B cell (primary cell): ENCODE results near the gene UBE2D1. TPM values are rescaled to one million over a fixed set of nuclear protein-coding genes. Genes with fewer than 3 reads are reported as not detected.

Experiments
- ATAC-seq: fragments of 200-7000 bp; cut with Tn5 transposase; one replicate; pipeline ENCODE4 v1.10.0; 2021; ENCODE audit warnings: low read depth, mild to moderate bottlenecking, moderate number of reproducible peaks, moderate library complexity
- CTCF ChIA-PET: fragments of 350-600 bp; sonication (Branson Sonifier 250); formaldehyde crosslinking; loops from one replicate; lab custom pipeline; 2021; ENCODE audit warnings: antibody characterized with exemption, inconsistent platforms; lab: Charles Lee
- POLR2A ChIA-PET: fragments of 350-600 bp; sonication (Branson Sonifier 250); formaldehyde crosslinking; loops from one replicate; lab custom pipeline; 2021; ENCODE audit warnings: antibody characterized with exemption; lab: Charles Lee
- DNase-seq: peaks from one replicate; pipeline ENCODE4 v3.0.0; 2013
- H2AFZ ChIP-seq: 2 replicates; pipeline ENCODE4 v1.6.1; 2012; ENCODE audit warnings: mild to moderate bottlenecking, low read depth, low read length; ENCODE audit not compliant: insufficient read depth, poor library complexity, severe bottlenecking
- H3K27ac ChIP-seq, 2 donors: 1 replicate in 1 of 2; 2 replicates in 1 of 2; pipeline ENCODE4 v1.5.1; 2012 to 2013; ENCODE audit warnings: low read length in 2 of 2, mild to moderate bottlenecking in 2 of 2, moderate library complexity in 1 of 2
- H3K27me3 ChIP-seq, 4 experiments: fragments of 200-600 bp in 1 of 4; sonication (generic) in 1 of 4; replicated peaks in 1 of 4; 1 replicate in 2 of 4; 2 replicates in 2 of 4; pipeline versions ENCODE4 v1.6.1 to v1.7.0; 2013 to 2016; ENCODE audit warnings: low read length in 3 of 4, mild to moderate bottlenecking in 2 of 4, mixed read lengths in 1 of 4, moderate library complexity in 1 of 4; ENCODE audit not compliant: insufficient read depth in 4 of 4, control insufficient read depth in 3 of 4; ENCODE audit errors: control extremely low read depth in 1 of 4
- H3K36me3 ChIP-seq, 2 experiments: replicated peaks in 1 of 2; 1 replicate in 1 of 2; 2 replicates in 1 of 2; pipeline versions ENCODE4 v1.6.1 to v1.7.1; 2013; ENCODE audit warnings: low read length in 1 of 2; ENCODE audit not compliant: insufficient read depth in 2 of 2, control insufficient read depth in 1 of 2; ENCODE audit errors: control extremely low read depth in 1 of 2, extremely low read depth in 1 of 2
- H3K4me1 ChIP-seq, 2 donors: fragments of 200-600 bp in 1 of 2; sonication (generic) in 1 of 2; 1 replicate in 1 of 2; 2 replicates in 1 of 2; pipeline versions ENCODE4 v1.5.1 to v1.6.1; 2013 to 2017; ENCODE audit warnings: low read length in 2 of 2; ENCODE audit not compliant: control insufficient read depth in 2 of 2, insufficient read depth in 2 of 2
- H3K4me2 ChIP-seq: replicated peaks from 2 replicates; pipeline ENCODE3; 2012; ENCODE audit warnings: mild to moderate bottlenecking, low read depth, low read length; ENCODE audit not compliant: poor library complexity, severe bottlenecking
- H3K4me3 ChIP-seq, 5 experiments: fragments of 200-600 bp in 1 of 5; sonication (generic) in 1 of 5; 1 replicate in 3 of 5; 2 replicates in 2 of 5; pipeline versions ENCODE4 v1.5.1 to v1.7.0; 2011 to 2016; ENCODE audit warnings: low read length in 4 of 5, mild to moderate bottlenecking in 4 of 5, low read depth in 2 of 5, control low read depth in 1 of 5, moderate library complexity in 1 of 5; ENCODE audit not compliant: insufficient read depth in 1 of 5; ENCODE audit errors: control extremely low read depth in 1 of 5, extremely low read depth in 1 of 5
- H3K79me2 ChIP-seq: fragments of 200-600 bp; sonication (generic); one replicate; pipeline ENCODE4 v1.6.0; 2016; ENCODE audit warnings: low read length; ENCODE audit not compliant: control insufficient read depth, insufficient read depth
- H3K9ac ChIP-seq: fragments of 200-600 bp; sonication (generic); 2 replicates; pipeline ENCODE4 v1.6.1; 2017; ENCODE audit warnings: mild to moderate bottlenecking, low read length, moderate library complexity
- H3K9me3 ChIP-seq, 3 donors: one replicate each; pipeline versions ENCODE4 v1.6.1 to v1.7.1; 2013; ENCODE audit warnings: low read length in 2 of 3; ENCODE audit not compliant: control insufficient read depth in 2 of 3, insufficient read depth in 1 of 3; ENCODE audit errors: control extremely low read depth in 1 of 3
- H4K20me1 ChIP-seq: 2 replicates; pipeline ENCODE4 v1.6.0; 2012; ENCODE audit warnings: mild to moderate bottlenecking, low read length; ENCODE audit not compliant: insufficient read depth, control insufficient read depth, poor library complexity, severe bottlenecking
- H3K27ac Mint-ChIP-seq: one replicate; pipeline ENCODE4 v1.8.0; 2021; ENCODE audit warnings: mixed read lengths
- H3K27me3 Mint-ChIP-seq: one replicate; pipeline ENCODE4 v1.8.0; 2021; ENCODE audit warnings: mixed read lengths
- H3K4me1 Mint-ChIP-seq: one replicate; pipeline ENCODE4 v1.8.0; 2021; ENCODE audit warnings: mixed read lengths
- H3K4me3 Mint-ChIP-seq: one replicate; pipeline ENCODE4 v1.8.0; 2021; ENCODE audit warnings: mixed read lengths
- H3K9me3 Mint-ChIP-seq: one replicate; pipeline ENCODE4 v1.8.0; 2022; ENCODE audit warnings: mixed read lengths; ENCODE audit not compliant: insufficient read depth
- EZH2 ChIP-seq: IDR thresholded peaks from 2 replicates; pipeline ENCODE4 v1.6.1; 2012; ENCODE audit warnings: borderline replicate concordance, low read depth, mild to moderate bottlenecking, moderate library complexity, low read length; ENCODE audit not compliant: insufficient read depth, poor library complexity, severe bottlenecking
- WGBS: methylation state at CpG from one replicate; pipeline ENCODE4 v1.1.5; 2013; ENCODE audit warnings: missing lambda C conversion rate; ENCODE audit not compliant: insufficient coverage; 5-methylcytosine and 5-hydroxymethylcytosine counted together
- intact Hi-C: fragments of 100-400 bp; cut with micrococcal nuclease; formaldehyde crosslinking; loops from one replicate; pipeline ENCODE4 v1.10.0; 2022
- polyA plus RNA-seq: library from polyadenylated mRNA; depleted of rRNA; stranded (reverse); fragments of >200 nt; gene quantifications from 2 replicates; pipeline ENCODE4 v1.2.3, GENCODE V29; 2012
- total RNA-seq, 2 donors: library from RNA; stranded (reverse); fragments of 120-200 nt in 1 of 2; gene quantifications; 1 replicate in 1 of 2; 2 replicates in 1 of 2; pipeline versions ENCODE4 v1.2.3 to v1.2.4, GENCODE V29; 2013 to 2022
- TF ChIP-seq, protein P1 (sequence below): fragments of 200-600 bp; IDR thresholded peaks from one replicate; pipeline ENCODE4 v1.8.0; 2022; ENCODE audit warnings: antibody characterized with exemption, mild to moderate bottlenecking

UBE2D1 gene
- total and polyA plus RNA-seq, 2 donors (not counting 1 experiment from before 2014, with no cell fraction given) = 8.5 to 12.6 TPM

DNA sequence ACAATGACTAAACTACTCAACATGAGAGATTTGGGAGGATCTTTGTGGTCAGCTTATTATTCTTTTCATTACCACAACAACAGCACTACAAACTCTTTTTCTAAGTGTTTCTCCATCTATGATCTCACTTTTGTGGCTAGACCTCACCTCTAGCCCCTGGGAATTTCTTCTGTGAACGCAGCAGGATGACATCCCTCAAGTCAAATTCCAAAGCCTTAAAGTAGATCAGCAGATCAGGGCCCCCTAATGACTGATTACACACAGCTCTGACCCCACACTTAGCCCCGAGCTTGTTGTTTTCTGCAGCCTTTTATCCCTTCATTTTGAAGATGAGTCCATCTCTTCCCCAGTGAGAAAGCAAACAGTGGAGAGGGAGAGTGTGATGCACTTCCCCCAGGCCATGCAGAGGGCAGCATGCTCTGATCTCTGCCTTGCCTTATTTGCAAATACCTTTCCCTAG is 77.7 kb downstream of the UBE2D1 start:
- Histone ChIP-seq H3K9ac (no peak overlapping the region), H3K4me1 (no peaks in the 10 kb centered on the region), H3K9me3 (no peaks in the 10 kb centered on the region), H3K4me2 (no peak overlapping the region), H2AFZ (no peak overlapping the region), H3K27ac (no peak overlapping the region), H4K20me1 (no peaks in the 10 kb centered on the region), H3K36me3 (no peaks in the 10 kb centered on the region), H3K27me3 (peaks cover 0 to 6% (median 2%) of the 10 kb centered on the region in 4 experiments), H3K79me2 (no peaks in the 10 kb centered on the region), H3K4me3 (no peak overlapping the region)
- Mint-ChIP-seq H3K9me3 (no peaks in the 10 kb centered on the region), H3K4me1 (no peaks in the 10 kb centered on the region), H3K27me3 (peaks cover 14% of the 10 kb centered on the region), H3K27ac (no peak overlapping the region), H3K4me3 (no peak overlapping the region)
- ATAC-seq (no peak), DNase-seq (no peak)
- ChIA-PET CTCF (no interaction called here), POLR2A (no interaction called here)
- TF ChIP-seq EZH2 = no peak
- TF ChIP-seq, protein P1, sequence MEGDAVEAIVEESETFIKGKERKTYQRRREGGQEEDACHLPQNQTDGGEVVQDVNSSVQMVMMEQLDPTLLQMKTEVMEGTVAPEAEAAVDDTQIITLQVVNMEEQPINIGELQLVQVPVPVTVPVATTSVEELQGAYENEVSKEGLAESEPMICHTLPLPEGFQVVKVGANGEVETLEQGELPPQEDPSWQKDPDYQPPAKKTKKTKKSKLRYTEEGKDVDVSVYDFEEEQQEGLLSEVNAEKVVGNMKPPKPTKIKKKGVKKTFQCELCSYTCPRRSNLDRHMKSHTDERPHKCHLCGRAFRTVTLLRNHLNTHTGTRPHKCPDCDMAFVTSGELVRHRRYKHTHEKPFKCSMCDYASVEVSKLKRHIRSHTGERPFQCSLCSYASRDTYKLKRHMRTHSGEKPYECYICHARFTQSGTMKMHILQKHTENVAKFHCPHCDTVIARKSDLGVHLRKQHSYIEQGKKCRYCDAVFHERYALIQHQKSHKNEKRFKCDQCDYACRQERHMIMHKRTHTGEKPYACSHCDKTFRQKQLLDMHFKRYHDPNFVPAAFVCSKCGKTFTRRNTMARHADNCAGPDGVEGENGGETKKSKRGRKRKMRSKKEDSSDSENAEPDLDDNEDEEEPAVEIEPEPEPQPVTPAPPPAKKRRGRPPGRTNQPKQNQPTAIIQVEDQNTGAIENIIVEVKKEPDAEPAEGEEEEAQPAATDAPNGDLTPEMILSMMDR = no peak
- intact Hi-C loops = no loop called here
- 67% methylated on average over 1 of the region's 2 CpGs for WGBS

DNA sequence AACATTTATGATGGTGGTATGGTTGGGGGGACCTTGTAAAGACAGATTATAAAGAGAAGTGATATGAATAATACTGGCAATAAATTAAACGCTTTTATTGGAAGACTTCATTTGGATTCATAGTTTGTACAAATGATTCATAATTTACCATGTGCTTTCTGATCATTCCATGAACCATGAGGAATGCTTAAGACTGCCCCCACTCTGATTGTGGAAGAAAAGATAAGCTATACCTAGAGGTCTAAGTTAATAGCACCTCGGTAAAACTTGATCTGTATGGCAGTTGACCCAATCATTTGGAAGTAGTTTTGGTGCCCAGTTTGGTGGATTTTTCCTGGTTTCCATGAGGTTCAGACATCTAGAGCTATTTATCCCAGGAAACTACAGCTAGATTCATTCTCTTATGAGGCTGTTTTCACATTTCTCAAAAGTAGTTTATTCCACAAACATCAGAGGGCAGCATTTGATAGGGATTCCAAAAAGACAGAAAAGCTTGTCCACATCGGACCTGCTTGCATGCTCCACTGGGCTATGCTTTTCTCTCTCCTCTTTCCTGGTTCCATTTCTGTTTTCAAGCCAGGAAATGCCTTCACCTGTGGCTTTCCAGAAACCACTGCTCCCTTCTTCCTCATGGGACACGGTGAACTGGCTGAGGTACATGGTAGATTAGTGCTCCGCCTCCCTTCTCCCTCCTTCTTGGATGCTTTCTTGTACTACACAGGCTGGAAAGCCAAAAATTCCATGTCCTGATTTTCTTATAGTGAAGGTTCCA is 79.7 kb downstream of the UBE2D1 start:
- H3K4me1 Mint-ChIP-seq = no peaks in the 10 kb centered on the region
- DNase-seq = no peak
- no peak overlapping the region for H3K27ac Mint-ChIP-seq
- H3K9me3 Mint-ChIP-seq = no peaks in the 10 kb centered on the region
- H3K36me3 ChIP-seq = no peaks in the 10 kb centered on the region
- peaks cover 14% of the 10 kb centered on the region for H3K27me3 Mint-ChIP-seq
- no peak overlapping the region for H3K4me2 ChIP-seq
- no peak overlapping the region for H2AFZ ChIP-seq
- H4K20me1 ChIP-seq = no peaks in the 10 kb centered on the region
- no peak overlapping the region for H3K9ac ChIP-seq
- no peaks in the 10 kb centered on the region for H3K4me1 ChIP-seq
- WGBS = 54% methylated on average over 2 of the region's 5 CpGs
- no peaks in the 10 kb centered on the region for H3K9me3 ChIP-seq
- no peak overlapping the region for H3K4me3 Mint-ChIP-seq
- intact Hi-C loops = no loop called here
- no peak overlapping the region for H3K4me3 ChIP-seq
- ChIA-PET POLR2A (no interaction called here), CTCF (interaction anchor here (0.6 kb wide), 1 partner anchor 68 kb away, joined by 3 read pairs; no protein-coding TSS in a partner anchor)
- TF ChIP-seq EZH2 = no peak
- TF ChIP-seq, protein P1 = no peak
- no peak overlapping the region for H3K27ac ChIP-seq
- no peak for ATAC-seq
- H3K79me2 ChIP-seq = no peaks in the 10 kb centered on the region
- H3K27me3 ChIP-seq = peaks cover 0 to 6% (median 2%) of the 10 kb centered on the region in 4 experiments
